ENCODE data around the gene ZKSCAN1. TPM values are rescaled to one million over a fixed set of nuclear protein-coding genes. Genes with fewer than 3 reads are reported as not detected.

Gene ZKSCAN1
- total and polyA plus RNA-seq, 2 donors (not counting 1 experiment from before 2014, with no cell fraction given) = 12.9 to 97.4 TPM

DNA sequence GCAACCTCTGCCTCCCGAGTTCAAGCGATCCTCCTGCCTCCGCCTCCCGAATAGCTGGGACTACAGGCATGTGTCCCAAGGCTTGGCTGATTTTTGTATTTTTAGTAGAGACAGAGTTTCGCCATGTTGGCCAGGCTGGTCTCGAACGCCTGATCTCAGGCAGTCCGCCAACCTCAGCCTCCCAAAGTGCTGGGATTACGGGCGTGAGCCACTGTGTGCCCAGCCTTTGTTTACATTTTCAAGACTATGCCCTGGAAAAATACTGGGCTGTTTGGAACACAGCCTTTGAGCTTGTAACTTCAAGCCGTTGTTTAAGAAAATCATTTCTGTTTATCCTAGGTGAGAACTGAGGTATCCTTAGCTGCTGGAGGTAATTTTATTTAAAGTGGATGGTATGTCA lies 1.9 kb downstream of the ZKSCAN1 start:
- Histone ChIP-seq H3K27me3 (replicated peaks in 1 of 4; ENCODE audit: control extremely low read depth in 1 of 4, control insufficient read depth in 3 of 4, insufficient read depth in 4 of 4, low read length in 3 of 4) (no peaks in the 10 kb centered on the region), H3K27ac (ENCODE audit: low read length in 2 of 2) (no peak overlapping the region), H3K79me2 (ENCODE audit: control insufficient read depth, insufficient read depth, low read length) (peaks cover 63% of the 10 kb centered on the region), H2AFZ (ENCODE audit: insufficient read depth, low read depth, low read length, poor library complexity, severe bottlenecking) (no peak overlapping the region), H3K4me3 (ENCODE audit: control extremely low read depth in 1 of 5, extremely low read depth in 1 of 5, insufficient read depth in 1 of 5, low read depth in 2 of 5, low read length in 4 of 5) (no peak overlapping the region), H4K20me1 (ENCODE audit: control insufficient read depth, insufficient read depth, low read length, poor library complexity, severe bottlenecking) (peaks cover 2% of the 10 kb centered on the region), H3K9me3 (ENCODE audit: control extremely low read depth in 1 of 3, control insufficient read depth in 2 of 3, insufficient read depth in 1 of 3, low read length in 2 of 3) (no peaks in the 10 kb centered on the region), H3K9ac (ENCODE audit: low read length) (no peak overlapping the region), H3K4me1 (ENCODE audit: control insufficient read depth in 2 of 2, insufficient read depth in 2 of 2, low read length in 2 of 2) (peaks cover 15 to 19% of the 10 kb centered on the region in 2 donors), H3K36me3 (replicated peaks in 1 of 2; ENCODE audit: control extremely low read depth in 1 of 2, control insufficient read depth in 1 of 2, extremely low read depth in 1 of 2, insufficient read depth in 2 of 2, low read length in 1 of 2) (peaks cover 0 to 4% of the 10 kb centered on the region in 2 experiments), H3K4me2 (replicated peaks; ENCODE audit: low read depth, low read length, poor library complexity, severe bottlenecking) (no peak overlapping the region)
- intact Hi-C loops (cut with micrococcal nuclease) = loop anchor here (5.0 kb wide), 1 partner anchor 1235 kb away; no protein-coding TSS in a partner anchor
- WGBS (ENCODE audit: insufficient coverage) = 100% methylated on average over 10 of the region's 11 CpGs
- TF ChIP-seq, protein P1, sequence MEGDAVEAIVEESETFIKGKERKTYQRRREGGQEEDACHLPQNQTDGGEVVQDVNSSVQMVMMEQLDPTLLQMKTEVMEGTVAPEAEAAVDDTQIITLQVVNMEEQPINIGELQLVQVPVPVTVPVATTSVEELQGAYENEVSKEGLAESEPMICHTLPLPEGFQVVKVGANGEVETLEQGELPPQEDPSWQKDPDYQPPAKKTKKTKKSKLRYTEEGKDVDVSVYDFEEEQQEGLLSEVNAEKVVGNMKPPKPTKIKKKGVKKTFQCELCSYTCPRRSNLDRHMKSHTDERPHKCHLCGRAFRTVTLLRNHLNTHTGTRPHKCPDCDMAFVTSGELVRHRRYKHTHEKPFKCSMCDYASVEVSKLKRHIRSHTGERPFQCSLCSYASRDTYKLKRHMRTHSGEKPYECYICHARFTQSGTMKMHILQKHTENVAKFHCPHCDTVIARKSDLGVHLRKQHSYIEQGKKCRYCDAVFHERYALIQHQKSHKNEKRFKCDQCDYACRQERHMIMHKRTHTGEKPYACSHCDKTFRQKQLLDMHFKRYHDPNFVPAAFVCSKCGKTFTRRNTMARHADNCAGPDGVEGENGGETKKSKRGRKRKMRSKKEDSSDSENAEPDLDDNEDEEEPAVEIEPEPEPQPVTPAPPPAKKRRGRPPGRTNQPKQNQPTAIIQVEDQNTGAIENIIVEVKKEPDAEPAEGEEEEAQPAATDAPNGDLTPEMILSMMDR (IDR thresholded peaks at IDR 0.05) = no peak
- TF ChIP-seq EZH2 (IDR thresholded peaks at IDR 0.05; ENCODE audit: borderline replicate concordance, insufficient read depth, low read depth, low read length, poor library complexity, severe bottlenecking) = no peak
- H3K27ac Mint-ChIP-seq = no peak overlapping the region
- H3K27me3 Mint-ChIP-seq = no peaks in the 10 kb centered on the region
- POLR2A ChIA-PET = interaction anchor here (0.7 kb wide), 1 partner anchor 369 kb away, joined by 3 read pairs; no protein-coding TSS in a partner anchor
- CTCF ChIA-PET = interaction anchor here (0.8 kb wide), 2 partner anchors 27 to 99 kb away, joined by 3 to 4 read pairs; no protein-coding TSS in a partner anchor
- peak overlapping the region; percentile 19 for H3K4me3 Mint-ChIP-seq
- peaks cover 40% of the 10 kb centered on the region for H3K4me1 Mint-ChIP-seq
- no peaks in the 10 kb centered on the region for H3K9me3 Mint-ChIP-seq (ENCODE audit: insufficient read depth)
- ATAC-seq (ENCODE audit: low read depth) (no peak), DNase-seq (no peak)

- Histone ChIP-seq H3K79me2 (ENCODE audit: control insufficient read depth, insufficient read depth, low read length) (peaks cover 67% of the 10 kb centered on the region), H3K4me2 (replicated peaks; ENCODE audit: low read depth, low read length, poor library complexity, severe bottlenecking) (no peak overlapping the region), H3K4me1 (ENCODE audit: control insufficient read depth in 2 of 2, insufficient read depth in 2 of 2, low read length in 2 of 2) (peaks cover 15 to 19% of the 10 kb centered on the region in 2 donors), H3K9me3 (ENCODE audit: control extremely low read depth in 1 of 3, control insufficient read depth in 2 of 3, insufficient read depth in 1 of 3, low read length in 2 of 3) (no peaks in the 10 kb centered on the region), H3K4me3 (ENCODE audit: control extremely low read depth in 1 of 5, extremely low read depth in 1 of 5, insufficient read depth in 1 of 5, low read depth in 2 of 5, low read length in 4 of 5) (no peak overlapping the region), H3K36me3 (replicated peaks in 1 of 2; ENCODE audit: control extremely low read depth in 1 of 2, control insufficient read depth in 1 of 2, extremely low read depth in 1 of 2, insufficient read depth in 2 of 2, low read length in 1 of 2) (peaks cover 0 to 7% of the 10 kb centered on the region in 2 experiments), H3K27me3 (replicated peaks in 1 of 4; ENCODE audit: control extremely low read depth in 1 of 4, control insufficient read depth in 3 of 4, insufficient read depth in 4 of 4, low read length in 3 of 4) (no peaks in the 10 kb centered on the region), H2AFZ (ENCODE audit: insufficient read depth, low read depth, low read length, poor library complexity, severe bottlenecking) (no peak overlapping the region), H3K9ac (ENCODE audit: low read length) (no peak overlapping the region), H4K20me1 (ENCODE audit: control insufficient read depth, insufficient read depth, low read length, poor library complexity, severe bottlenecking) (peaks cover 6% of the 10 kb centered on the region), H3K27ac (ENCODE audit: low read length in 2 of 2) (no peak overlapping the region)
- Mint-ChIP-seq H3K4me3 (peak overlapping the region; percentile 19), H3K27me3 (no peaks in the 10 kb centered on the region), H3K27ac (no peak overlapping the region), H3K4me1 (peaks cover 40% of the 10 kb centered on the region), H3K9me3 (ENCODE audit: insufficient read depth) (no peaks in the 10 kb centered on the region)
- TF ChIP-seq, protein P1 (IDR thresholded peaks at IDR 0.05) = no peak
- no peak for TF ChIP-seq EZH2 (IDR thresholded peaks at IDR 0.05; ENCODE audit: borderline replicate concordance, insufficient read depth, low read depth, low read length, poor library complexity, severe bottlenecking)
- POLR2A ChIA-PET = interaction anchor here (0.7 kb wide), 1 partner anchor 369 kb away, joined by 3 read pairs; no protein-coding TSS in a partner anchor
- WGBS (ENCODE audit: insufficient coverage) = 100% methylated on average over 4 of the region's 5 CpGs
- intact Hi-C loops (cut with micrococcal nuclease) = loop anchor here (5.0 kb wide), 1 partner anchor 1234 kb away; no protein-coding TSS in a partner anchor
- CTCF ChIA-PET = interaction anchor here (0.8 kb wide), 1 partner anchor 28 kb away, joined by 4 read pairs; no protein-coding TSS in a partner anchor
- DNase-seq (no peak), ATAC-seq (ENCODE audit: low read depth) (no peak)
Measured at GRCh38 chr7:100017875-100018274, 2.5 kb downstream of the ZKSCAN1 start.

All from B cell (primary cell).